Activated CD4-positive, alpha-beta T cell treated with anti-CD3 and anti-CD28 coated beads for 36 hours (primary cell): ENCODE measurements around the gene CCL28. TPM values are rescaled to one million over a fixed set of nuclear protein-coding genes. Genes with fewer than 3 reads are reported as not detected.
"Not testable (repeated sequence)": the region's sequence is repeated elsewhere in the genome, so short reads cannot be mapped to it uniquely, and the experiment has no call there.

ENCODE experiments used
- ATAC-seq: fragments of 200-7000 bp; cut with Tn5 transposase; one replicate; pipeline ENCODE4 v1.10.0; 2021; ENCODE audit warnings: mild to moderate bottlenecking, moderate library complexity
- CTCF ChIA-PET: fragments of 350-600 bp; sonication (Branson Sonifier 250); formaldehyde crosslinking; loops from one replicate; lab custom pipeline; 2021; ENCODE audit warnings: antibody characterized with exemption; lab: Charles Lee
- POLR2A ChIA-PET: fragments of 350-600 bp; sonication (Branson Sonifier 250); formaldehyde crosslinking; loops from one replicate; lab custom pipeline; 2021; ENCODE audit warnings: antibody characterized with exemption, inconsistent platforms; lab: Charles Lee
- DNase-seq: peaks from one replicate; pipeline ENCODE4 v3.0.0-alpha.2; 2020
- H3K27ac Mint-ChIP-seq: one replicate; pipeline ENCODE4 v1.8.0; 2021; ENCODE audit warnings: mixed read lengths
- H3K27me3 Mint-ChIP-seq: one replicate; pipeline ENCODE4 v1.8.0; 2021; ENCODE audit warnings: mixed read lengths
- H3K36me3 Mint-ChIP-seq: one replicate; pipeline ENCODE4 v1.8.0; 2021; ENCODE audit warnings: low read depth, mixed read lengths
- H3K4me1 Mint-ChIP-seq: one replicate; pipeline ENCODE4 v1.8.0; 2021; ENCODE audit warnings: mixed read lengths
- H3K4me3 Mint-ChIP-seq: one replicate; pipeline ENCODE4 v1.8.0; 2021; ENCODE audit warnings: mild to moderate bottlenecking, moderate library complexity, mixed read lengths
- H3K9me3 Mint-ChIP-seq: one replicate; pipeline ENCODE4 v1.8.0; 2021; ENCODE audit warnings: low read depth, mixed read lengths
- intact Hi-C, 2 experiments: fragments of 100-400 bp; cut with DNase I in 1 of 2; cut with micrococcal nuclease in 1 of 2; formaldehyde crosslinking; loops; one replicate each; pipeline versions ENCODE4 v1.14.2 to v1.15.1; 2022 to 2024; cut with DNase I, micrococcal nuclease
- total RNA-seq, 2 experiments: library from RNA; stranded (reverse); gene quantifications; one replicate each; pipeline ENCODE4 v1.2.3, GENCODE V29; 2021

The CCL28 gene
- 10 to 100 TPM; 13.9 to 18.0 TPM for total RNA-seq

GRCh38 chr5:43412156-43412555 lies at the start of gene CCL28:
Gene CCL28 (minus strand): TSS chr5:43412391. CDS start chr5:43412316, 75 bp downstream.
- ATAC-seq (no peak), DNase-seq (no peak)
- Mint-ChIP-seq H3K27ac (no peak within 1 kb of the TSS), H3K27me3 (peaks cover 1% of the 10 kb centered on the region), H3K4me1 (no peaks in the 10 kb centered on the region), H3K9me3 (peaks cover 2% of the 10 kb centered on the region), H3K4me3 (no peak within 1 kb of the TSS), H3K36me3 (no peaks in the 10 kb centered on the region)
- ChIA-PET POLR2A (no interaction called here), CTCF (interaction anchor here (1.1 to 1.4 kb wide), 2 partner anchors 20 to 34 kb away, joined by 3 to 4 read pairs; no protein-coding TSS in a partner anchor)
- intact Hi-C loops, result no loop called here

GRCh38 chr5:43461066-43461465 lies 48.9 kb upstream of the CCL28 start:
- DNase-seq (no peak), ATAC-seq (no peak)
- no peaks in the 10 kb centered on the region for H3K4me1 Mint-ChIP-seq
- H3K27me3 Mint-ChIP-seq, result no peaks in the 10 kb centered on the region
- ChIA-PET CTCF (no interaction called here), POLR2A (no interaction called here)
- peaks cover 7% of the 10 kb centered on the region for H3K9me3 Mint-ChIP-seq
- intact Hi-C loops, result no loop called here
- H3K27ac Mint-ChIP-seq, result no peak overlapping the region
- peaks cover 61% of the 10 kb centered on the region for H3K36me3 Mint-ChIP-seq
- no peak overlapping the region for H3K4me3 Mint-ChIP-seq

- Mint-ChIP-seq H3K27me3 (no peaks in the 10 kb centered on the region), H3K36me3 (peaks cover 60% of the 10 kb centered on the region), H3K4me3 (no peak overlapping the region), H3K27ac (no peak overlapping the region), H3K9me3 (peaks cover 6% of the 10 kb centered on the region), H3K4me1 (no peaks in the 10 kb centered on the region)
- ATAC-seq (no peak), DNase-seq (no peak)
- ChIA-PET CTCF (no interaction called here), POLR2A (no interaction called here)
- intact Hi-C loops, result no loop called here
These were observed 44.4 kb upstream of the CCL28 start for GRCh38 chr5:43456556-43456955.

GRCh38 chr5:43441575-43441974 lies 29.4 kb upstream of the CCL28 start:
- DNase-seq, POLR2A ChIA-PET, H3K4me3 Mint-ChIP-seq, H3K27me3 Mint-ChIP-seq, H3K4me1 Mint-ChIP-seq, CTCF ChIA-PET, H3K27ac Mint-ChIP-seq, intact Hi-C loops, ATAC-seq: not testable (repeated sequence)
- H3K9me3 Mint-ChIP-seq, result peaks cover 49% of the 10 kb centered on the region
- peaks cover 27% of the 10 kb centered on the region for H3K36me3 Mint-ChIP-seq

- peaks cover 3% of the 10 kb centered on the region for H3K36me3 Mint-ChIP-seq
- no peak overlapping the region for H3K4me3 Mint-ChIP-seq
- no peaks in the 10 kb centered on the region for H3K27me3 Mint-ChIP-seq
- H3K9me3 Mint-ChIP-seq, result peaks cover 30% of the 10 kb centered on the region
- no peaks in the 10 kb centered on the region for H3K4me1 Mint-ChIP-seq
- ATAC-seq, result no peak
- intact Hi-C loops, result no loop called here
- ChIA-PET CTCF (no interaction called here), POLR2A (no interaction called here)
- no peak for DNase-seq
- no peak overlapping the region for H3K27ac Mint-ChIP-seq
These were observed 25.0 kb upstream of the CCL28 start for GRCh38 chr5:43437062-43437660.

- intact Hi-C loops, result no loop called here
- Mint-ChIP-seq H3K9me3 (peaks cover 12% of the 10 kb centered on the region), H3K27ac (no peak overlapping the region), H3K4me3 (no peak overlapping the region), H3K27me3 (no peaks in the 10 kb centered on the region), H3K36me3 (no peaks in the 10 kb centered on the region), H3K4me1 (no peaks in the 10 kb centered on the region)
- ChIA-PET CTCF (interaction anchor here (0.8 kb wide), 1 partner anchor 44 kb away, joined by 3 read pairs; no protein-coding TSS in a partner anchor), POLR2A (no interaction called here)
- ATAC-seq (no peak), DNase-seq (no peak)
These were observed 21.2 kb upstream of the CCL28 start for GRCh38 chr5:43433382-43433781.

- Mint-ChIP-seq H3K27ac (no peak overlapping the region), H3K27me3 (no peaks in the 10 kb centered on the region), H3K9me3 (peaks cover 7% of the 10 kb centered on the region), H3K36me3 (no peaks in the 10 kb centered on the region), H3K4me3 (no peak overlapping the region), H3K4me1 (no peaks in the 10 kb centered on the region)
- POLR2A ChIA-PET, result no interaction called here
- CTCF ChIA-PET, result no interaction called here
- no peak for ATAC-seq
- intact Hi-C loops, result no loop called here
- DNase-seq, result no peak
These were observed 20.5 kb upstream of the CCL28 start for GRCh38 chr5:43432486-43433375.

GRCh38 chr5:43429706-43430105 lies 17.5 kb upstream of the CCL28 start:
- no peaks in the 10 kb centered on the region for H3K9me3 Mint-ChIP-seq
- ChIA-PET CTCF (interaction anchor here (1.1 kb wide), 1 partner anchor 135 kb away, joined by 3 read pairs; no protein-coding TSS in a partner anchor), POLR2A (no interaction called here)
- H3K4me3 Mint-ChIP-seq, result no peak overlapping the region
- H3K27ac Mint-ChIP-seq, result no peak overlapping the region
- no peaks in the 10 kb centered on the region for H3K27me3 Mint-ChIP-seq
- no peaks in the 10 kb centered on the region for H3K36me3 Mint-ChIP-seq
- H3K4me1 Mint-ChIP-seq, result no peaks in the 10 kb centered on the region
- ATAC-seq, result no peak
- intact Hi-C loops, result no loop called here
- DNase-seq, result no peak

- H3K4me1 Mint-ChIP-seq, result no peaks in the 10 kb centered on the region
- H3K36me3 Mint-ChIP-seq, result no peaks in the 10 kb centered on the region
- DNase-seq, result no peak
- ChIA-PET POLR2A (no interaction called here), CTCF (interaction anchor here (1.1 kb wide), 1 partner anchor 134 kb away, joined by 3 read pairs; no protein-coding TSS in a partner anchor)
- ATAC-seq, result no peak
- no peak overlapping the region for H3K27ac Mint-ChIP-seq
- no peaks in the 10 kb centered on the region for H3K27me3 Mint-ChIP-seq
- H3K9me3 Mint-ChIP-seq, result no peaks in the 10 kb centered on the region
- no peak overlapping the region for H3K4me3 Mint-ChIP-seq
- intact Hi-C loops, result no loop called here
These were observed 16.8 kb upstream of the CCL28 start for GRCh38 chr5:43429016-43429415.

- CTCF ChIA-PET, result no interaction called here
- DNase-seq, result no peak
- POLR2A ChIA-PET, result no interaction called here
- H3K36me3 Mint-ChIP-seq, result no peaks in the 10 kb centered on the region
- H3K27me3 Mint-ChIP-seq, result no peaks in the 10 kb centered on the region
- no peaks in the 10 kb centered on the region for H3K4me1 Mint-ChIP-seq
- no peak for ATAC-seq
- no peaks in the 10 kb centered on the region for H3K9me3 Mint-ChIP-seq
- intact Hi-C loops, result no loop called here
- no peak overlapping the region for H3K27ac Mint-ChIP-seq
- H3K4me3 Mint-ChIP-seq, result no peak overlapping the region
These were observed 15.1 kb upstream of the CCL28 start for GRCh38 chr5:43427306-43427705.

- Mint-ChIP-seq H3K36me3 (no peaks in the 10 kb centered on the region), H3K4me1 (peaks cover 2% of the 10 kb centered on the region), H3K27ac (no peak overlapping the region), H3K4me3 (no peak overlapping the region), H3K27me3 (no peaks in the 10 kb centered on the region), H3K9me3 (no peaks in the 10 kb centered on the region)
- CTCF ChIA-PET, result interaction anchor here (1.2 kb wide), 1 partner anchor 352 kb away, joined by 3 read pairs; no protein-coding TSS in a partner anchor
- ATAC-seq (no peak), DNase-seq (no peak)
- intact Hi-C loops, result no loop called here
- POLR2A ChIA-PET, result no interaction called here
These were observed 13.8 kb upstream of the CCL28 start for GRCh38 chr5:43425983-43426382.

- H3K27me3 Mint-ChIP-seq, POLR2A ChIA-PET, ATAC-seq, H3K27ac Mint-ChIP-seq, CTCF ChIA-PET, DNase-seq, intact Hi-C loops, H3K4me1 Mint-ChIP-seq, H3K36me3 Mint-ChIP-seq, H3K4me3 Mint-ChIP-seq, H3K9me3 Mint-ChIP-seq: not testable (repeated sequence)
These were observed 10.9 kb upstream of the CCL28 start for GRCh38 chr5:43423086-43423485.
